Suprapubic skin (tissue), 4 donors: Measurements from ENCODE around the gene TMEM35B. TPM values are rescaled to one million over a fixed set of nuclear protein-coding genes. Genes with fewer than 3 reads are reported as not detected.

ENCODE experiments used
- DNase-seq, 2 donors: peaks; one replicate each; pipeline ENCODE4 v3.0.0-alpha.2; 2019; ENCODE audit warnings: low spot score in 2 of 2
- H3K27ac ChIP-seq: fragments of 200-600 bp; sonication (generic); one replicate; pipeline ENCODE4 v1.5.1; 2019
- H3K27me3 ChIP-seq: fragments of 200-600 bp; sonication (generic); one replicate; pipeline ENCODE4 v1.5.1; 2019
- H3K36me3 ChIP-seq: fragments of 200-600 bp; sonication (generic); one replicate; pipeline ENCODE4 v1.5.1; 2019
- H3K4me1 ChIP-seq: fragments of 200-600 bp; sonication (generic); one replicate; pipeline ENCODE4 v1.5.1; 2019
- H3K4me3 ChIP-seq: fragments of 200-600 bp; sonication (generic); one replicate; pipeline ENCODE4 v1.5.1; 2019; ENCODE audit warnings: mild to moderate bottlenecking
- H3K9me3 ChIP-seq: fragments of 200-600 bp; sonication (generic); one replicate; pipeline ENCODE4 v1.5.1; 2019
- CTCF ChIP-seq, 2 donors: fragments of 200-600 bp in 1 of 2; fragments of 450-650 bp in 1 of 2; sonication (generic) in 1 of 2; IDR thresholded peaks; one replicate each; pipeline ENCODE4 v1.5.1; 2016 to 2019; ENCODE audit warnings: antibody characterized with exemption in 2 of 2, mild to moderate bottlenecking in 1 of 2, moderate library complexity in 1 of 2
- EP300 ChIP-seq: sonication (generic); formaldehyde crosslinking; IDR thresholded peaks from one replicate; pipeline ENCODE4 v1.6.1; 2017; ENCODE audit warnings: antibody characterized with exemption
- POLR2A ChIP-seq, 2 donors: fragments of 450-650 bp; IDR thresholded peaks; one replicate each; pipeline ENCODE4 v1.6.1; 2017; ENCODE audit warnings: antibody characterized with exemption in 2 of 2, mild to moderate bottlenecking in 2 of 2, moderate library complexity in 2 of 2
- POLR2AphosphoS5 ChIP-seq, 3 donors: sonication (generic); formaldehyde crosslinking; IDR thresholded peaks; one replicate each; pipeline ENCODE4 v1.6.1; 2017; ENCODE audit warnings: antibody characterized with exemption in 3 of 3
- WGBS: methylation state at CpG from one replicate; pipeline ENCODE4 v1.1.5; 2018; 5-methylcytosine and 5-hydroxymethylcytosine counted together
- total RNA-seq, 4 donors: library from RNA; depleted of rRNA; stranded (reverse); fragments of >200 nt; gene quantifications; one replicate each; pipeline ENCODE4 v1.1.0, GENCODE V29; 2016

The TMEM35B gene
- total RNA-seq = 10 to 100 TPM in 1 of 4 donors, 1 to 10 TPM in 3; 6.5 to 12.2 (median 8.6) TPM

GRCh38 chr1:34984793-34985608 is at the start of gene TMEM35B:
Gene TMEM35B, minus strand, starts transcription at chr1:34985347. Its CDS starts 42 bp downstream, at chr1:34985305.
- WGBS = under 1% methylated on average over 30 of the region's 58 CpGs
- Histone ChIP-seq H3K4me1 (peaks cover 30% of the 10 kb centered on the region), H3K4me3 (peak within 1 kb of the TSS; percentile 95), H3K36me3 (peaks cover 9% of the 10 kb centered on the region), H3K27me3 (no peaks in the 10 kb centered on the region), H3K27ac (peak within 1 kb of the TSS; percentile 94), H3K9me3 (no peaks in the 10 kb centered on the region)
- peak in 1 of 2 donors; percentile 78 for DNase-seq
- TF ChIP-seq POLR2A (IDR thresholded peaks at IDR 0.05) (peak in 1 of 2 donors; percentile 82), CTCF (IDR thresholded peaks at IDR 0.05) (no peak)

- 97% methylated on average over 1 of the region's 1 CpG for WGBS
- Histone ChIP-seq H3K9me3 (peaks cover 6% of the 10 kb centered on the region), H3K4me1 (peaks cover 21% of the 10 kb centered on the region), H3K27ac (no peak overlapping the region), H3K4me3 (no peak overlapping the region), H3K36me3 (no peaks in the 10 kb centered on the region), H3K27me3 (no peaks in the 10 kb centered on the region)
- DNase-seq = no peak
- no peak for TF ChIP-seq POLR2A (IDR thresholded peaks at IDR 0.05)
- no peak for TF ChIP-seq CTCF (IDR thresholded peaks at IDR 0.05)
- no peak for TF ChIP-seq EP300
- no peak for TF ChIP-seq POLR2AphosphoS5 (IDR thresholded peaks at IDR 0.05)
Observed at GRCh38 chr1:35033346-35033745, 48.2 kb upstream of the TMEM35B start.

GRCh38 chr1:35032384-35032739 is 47.2 kb upstream of the TMEM35B start:
- H3K4me1 ChIP-seq = peaks cover 21% of the 10 kb centered on the region
- no peaks in the 10 kb centered on the region for H3K36me3 ChIP-seq
- no peak for TF ChIP-seq CTCF (IDR thresholded peaks at IDR 0.05)
- H3K9me3 ChIP-seq = peaks cover 6% of the 10 kb centered on the region
- no peak for DNase-seq
- H3K4me3 ChIP-seq = peak overlapping the region; percentile 76
- no peak overlapping the region for H3K27ac ChIP-seq
- 94% methylated on average over 1 of the region's 1 CpG for WGBS
- no peaks in the 10 kb centered on the region for H3K27me3 ChIP-seq

- Histone ChIP-seq H3K27ac (peak overlapping the region; percentile 95), H3K4me1 (peaks cover 21% of the 10 kb centered on the region), H3K27me3 (no peaks in the 10 kb centered on the region), H3K36me3 (peaks cover 5% of the 10 kb centered on the region), H3K9me3 (peaks cover 6% of the 10 kb centered on the region), H3K4me3 (peak overlapping the region; percentile 76)
- no peak for DNase-seq
- WGBS = 6% methylated on average over 17 of the region's 17 CpGs
- no peak for TF ChIP-seq POLR2A (IDR thresholded peaks at IDR 0.05)
- no peak for TF ChIP-seq POLR2AphosphoS5 (IDR thresholded peaks at IDR 0.05)
- no peak for TF ChIP-seq EP300
- TF ChIP-seq CTCF (IDR thresholded peaks at IDR 0.05) = no peak
Observed at GRCh38 chr1:35030756-35031446, 45.8 kb upstream of the TMEM35B start.

- Histone ChIP-seq H3K4me1 (peaks cover 21% of the 10 kb centered on the region), H3K4me3 (peak overlapping the region; percentile 76), H3K27ac (peak overlapping the region; percentile 95), H3K27me3 (no peaks in the 10 kb centered on the region), H3K9me3 (peaks cover 6% of the 10 kb centered on the region), H3K36me3 (peaks cover 5% of the 10 kb centered on the region)
- TF ChIP-seq POLR2AphosphoS5 (IDR thresholded peaks at IDR 0.05) (no peak), CTCF (IDR thresholded peaks at IDR 0.05) (no peak), EP300 (no peak), POLR2A (IDR thresholded peaks at IDR 0.05) (no peak)
- DNase-seq = no peak
- WGBS = 77% methylated on average over 5 of the region's 5 CpGs
Observed at GRCh38 chr1:35030338-35030737, 45.2 kb upstream of the TMEM35B start.
